GM18867 (cell line): ENCODE data around the gene SLC22A31.
"Not testable (repeated sequence)": the region's sequence is repeated elsewhere in the genome, so short reads cannot be mapped to it uniquely, and the experiment has no call there.

Experiments used
- ATAC-seq: cut with Tn5 transposase; IDR thresholded peaks from one replicate; pipeline ENCODE4 v1.9.1; 2021; ENCODE audit warnings: mild to moderate bottlenecking, moderate library complexity; ENCODE audit not compliant: unreplicated experiment

The SLC22A31 gene

DNA sequence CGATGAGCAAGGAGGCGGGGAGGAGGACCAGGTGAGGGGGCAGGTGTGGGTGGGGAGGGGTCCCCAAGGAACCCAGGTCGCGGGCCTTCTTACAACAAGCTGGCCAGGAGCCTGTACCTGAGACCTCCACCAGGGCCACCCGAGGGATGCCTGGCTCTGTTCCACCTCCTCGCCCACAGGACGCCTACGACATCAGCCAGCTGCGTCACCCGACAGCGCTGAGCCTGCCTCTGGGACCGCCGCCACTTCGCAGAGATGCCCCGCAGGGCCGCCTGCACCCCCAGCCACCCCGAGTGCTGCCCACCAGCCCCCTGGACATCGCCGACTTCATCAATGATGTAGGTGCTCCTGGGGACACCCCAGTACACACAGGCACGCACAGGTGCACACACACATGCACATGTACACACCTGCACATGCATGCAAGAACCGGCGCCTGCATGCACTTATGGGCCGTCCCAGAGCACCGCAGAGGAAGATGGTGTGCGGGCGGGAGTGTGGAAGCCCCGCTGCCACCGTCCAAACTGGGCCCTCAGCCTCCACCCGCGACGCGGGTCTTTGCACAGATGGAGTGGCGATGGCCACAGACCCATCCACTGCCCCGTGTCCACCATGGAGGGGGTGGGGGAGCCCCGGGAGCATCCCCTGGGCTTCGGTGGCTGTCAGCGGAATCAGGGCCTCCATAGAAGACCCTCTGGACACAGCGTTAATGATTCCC is 6.6 kb downstream of the SLC22A31 start:
- ATAC-seq, result no peak

DNA sequence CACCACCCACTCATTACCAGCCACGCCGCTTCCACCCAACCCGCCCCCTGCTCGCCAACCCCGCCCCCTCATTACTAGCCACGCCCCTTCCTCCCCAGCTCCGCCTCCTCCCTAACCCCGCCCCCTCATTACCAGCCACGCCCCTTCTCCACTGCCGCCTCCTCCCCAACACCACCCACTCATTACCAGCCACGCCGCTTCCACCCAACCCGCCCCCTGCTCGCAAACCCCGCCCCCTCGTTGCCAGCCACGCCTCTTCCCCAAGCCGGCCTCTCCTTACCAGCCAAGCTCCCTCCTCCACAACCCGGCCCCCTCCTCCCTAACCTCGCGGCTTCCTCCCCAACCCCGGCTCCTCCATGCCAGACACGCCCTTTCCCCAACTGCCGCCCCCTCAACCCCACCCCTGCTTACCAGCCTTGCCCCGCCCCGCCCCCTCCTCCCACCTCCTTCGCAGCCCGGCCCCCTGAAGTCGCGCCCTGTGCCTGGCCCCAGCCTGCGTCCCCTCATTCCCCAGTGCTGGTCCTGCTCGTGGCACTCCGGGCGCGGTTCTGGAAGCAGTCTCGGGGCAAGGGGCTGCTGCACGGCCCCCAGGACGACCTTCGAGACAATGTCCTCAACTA is 7.3 kb downstream of the SLC22A31 start:
- ATAC-seq, result no peak

DNA sequence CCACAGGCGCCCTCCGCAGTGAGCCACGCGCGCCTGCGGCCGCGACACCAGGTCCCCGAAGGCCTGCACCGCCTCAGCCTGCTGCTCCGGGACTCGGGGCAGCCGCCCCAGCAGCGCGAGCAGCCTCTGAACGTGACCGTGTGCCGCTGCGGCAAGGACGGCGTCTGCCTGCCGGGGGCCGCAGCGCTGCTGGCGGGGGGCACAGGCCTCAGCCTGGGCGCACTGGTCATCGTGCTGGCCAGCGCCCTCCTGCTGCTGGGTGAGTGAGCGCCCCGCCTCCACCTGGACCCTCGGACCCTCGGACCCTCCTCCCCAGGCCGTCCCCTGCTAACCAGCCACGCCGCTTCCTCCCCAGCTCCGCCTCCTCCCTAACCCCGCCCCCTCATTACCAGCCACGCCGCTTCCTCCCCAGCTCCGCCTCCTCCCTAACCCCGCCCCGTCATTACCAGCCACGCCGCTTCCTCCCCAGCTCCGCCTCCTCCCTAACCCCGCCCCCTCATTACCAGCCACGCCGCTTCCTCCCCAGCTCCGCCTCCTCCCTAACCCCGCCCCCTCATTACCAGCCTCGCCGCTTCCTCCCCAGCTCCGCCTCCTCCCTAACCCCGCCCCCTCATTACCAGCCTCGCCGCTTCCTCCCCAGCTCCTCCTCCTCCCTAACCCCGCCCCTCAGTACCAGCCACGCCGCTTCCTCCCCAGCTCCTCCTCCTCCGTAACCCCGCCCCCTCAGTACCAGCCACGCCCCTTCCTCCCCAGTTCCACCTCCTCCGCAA is 8.0 kb downstream of the SLC22A31 start:
- ATAC-seq, result peak; percentile 40

DNA sequence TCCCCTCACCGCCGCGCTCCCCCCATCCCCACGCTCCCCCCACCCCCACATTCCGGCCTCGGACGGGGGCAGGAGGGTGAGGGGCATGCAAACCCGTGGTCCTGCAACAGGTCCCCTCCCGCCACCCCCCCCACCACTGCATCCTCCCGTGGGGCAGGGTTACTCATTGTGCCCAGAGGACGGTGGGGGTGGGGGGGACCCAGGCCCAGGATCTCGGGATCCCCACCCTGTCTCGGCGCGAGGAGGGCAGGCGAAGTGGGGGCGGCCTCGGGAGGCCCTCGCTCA is 8.5 kb downstream of the SLC22A31 start:
- no peak for ATAC-seq

DNA sequence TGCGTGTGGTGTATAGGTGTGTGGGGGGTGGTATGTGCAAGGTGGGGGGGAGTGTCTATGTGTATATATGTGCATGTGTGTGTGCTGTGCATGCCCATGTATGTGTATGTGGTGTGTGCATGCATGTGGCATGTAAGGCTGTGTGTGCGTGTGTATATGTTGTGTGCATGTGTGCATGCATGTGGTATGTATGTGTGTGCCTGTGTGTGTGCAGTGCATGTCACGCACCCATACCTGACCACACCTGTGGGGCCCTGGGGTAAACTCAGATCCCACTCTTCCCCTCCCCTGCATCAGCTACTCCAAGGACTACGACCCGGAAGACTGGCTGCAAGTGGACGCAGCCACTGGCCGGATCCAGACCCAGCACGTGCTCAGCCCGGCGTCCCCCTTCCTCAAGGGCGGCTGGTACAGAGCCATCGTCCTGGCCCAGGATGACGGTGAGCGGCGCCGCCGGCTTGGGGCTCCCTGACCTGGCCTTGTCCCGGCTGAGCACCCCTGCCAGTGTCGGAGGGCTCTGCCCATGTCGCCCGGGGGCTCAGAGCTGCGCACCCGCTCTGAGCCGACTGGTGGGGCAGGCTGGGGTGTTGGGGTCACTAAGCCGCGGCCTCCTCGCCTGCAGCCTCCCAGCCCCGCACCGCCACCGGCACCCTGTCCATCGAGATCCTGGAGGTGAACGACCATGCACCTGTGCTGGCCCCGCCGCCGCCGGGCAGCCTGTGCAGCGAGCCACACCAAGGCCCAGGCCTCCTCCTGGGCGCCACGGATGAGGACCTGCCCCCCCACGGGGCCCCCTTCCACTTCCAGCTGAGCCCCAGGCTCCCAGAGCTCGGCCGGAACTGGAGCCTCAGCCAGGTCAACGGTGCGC is 9.1 kb downstream of the SLC22A31 start:
- ATAC-seq, result no peak

DNA sequence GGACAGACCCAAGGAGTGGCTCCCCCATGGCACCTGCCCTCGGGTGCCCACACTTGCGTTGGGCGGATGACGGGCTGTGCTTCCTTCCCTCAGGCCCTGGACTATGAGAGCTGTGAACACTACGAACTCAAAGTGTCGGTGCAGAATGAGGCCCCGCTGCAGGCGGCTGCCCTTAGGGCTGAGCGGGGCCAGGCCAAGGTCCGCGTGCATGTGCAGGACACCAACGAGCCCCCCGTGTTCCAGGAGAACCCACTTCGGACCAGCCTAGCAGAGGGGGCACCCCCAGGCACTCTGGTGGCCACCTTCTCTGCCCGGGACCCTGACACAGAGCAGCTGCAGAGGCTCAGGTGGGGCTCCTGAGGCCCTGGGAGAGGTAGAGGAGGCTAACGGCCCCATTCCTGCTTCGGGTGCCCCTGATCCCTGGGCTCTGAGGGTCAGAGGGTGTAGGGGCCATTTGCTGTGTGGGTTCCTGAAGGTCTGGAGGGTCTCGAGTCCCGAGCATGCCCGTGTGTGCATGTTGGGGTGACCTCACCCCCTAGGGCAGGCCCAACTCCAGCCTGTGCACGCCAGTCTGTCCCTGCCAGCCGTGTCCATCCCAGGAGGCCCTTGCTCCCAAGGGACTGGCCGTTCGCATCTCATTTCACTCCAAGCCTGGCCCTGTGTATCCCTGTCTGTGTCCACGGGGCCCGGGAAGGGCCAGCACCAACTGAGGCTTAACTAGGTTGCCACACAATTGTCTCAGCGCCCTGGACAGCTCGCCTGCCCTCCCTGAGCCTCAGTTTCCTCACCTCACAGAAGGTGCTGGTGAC is 10.0 kb downstream of the SLC22A31 start:
- ATAC-seq, result no peak

DNA sequence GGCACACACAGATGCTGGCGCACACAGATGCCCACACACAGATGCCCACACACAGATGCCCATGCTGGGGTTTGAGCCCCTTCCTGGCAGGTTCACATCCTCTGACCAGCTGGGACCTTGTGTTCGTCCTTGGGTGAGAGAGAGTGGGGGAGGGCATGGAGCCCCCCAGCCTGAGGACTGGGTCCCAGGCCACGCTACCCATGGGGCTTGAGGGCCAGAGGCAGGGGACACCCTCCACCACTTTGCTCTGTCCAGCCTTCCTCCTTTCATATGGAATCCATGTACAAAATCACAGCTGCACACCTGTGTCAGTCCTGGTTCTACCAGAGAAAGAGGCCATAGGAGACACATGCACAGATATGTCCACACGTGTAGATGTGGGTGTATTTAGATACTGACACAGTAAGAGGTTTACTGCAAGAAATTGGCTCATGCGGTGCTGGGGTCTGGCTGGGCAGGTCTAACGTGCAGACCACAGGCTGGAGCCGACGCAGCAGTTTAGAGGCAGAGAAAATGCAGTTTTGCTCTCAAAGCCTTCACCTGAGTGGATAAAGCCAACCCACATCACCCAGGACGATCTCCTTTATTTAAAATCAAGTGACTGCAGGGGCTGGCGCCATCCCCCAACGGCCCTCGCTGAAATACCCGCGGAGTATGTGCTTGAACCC is 10.8 kb downstream of the SLC22A31 start:
- ATAC-seq, result no peak

DNA sequence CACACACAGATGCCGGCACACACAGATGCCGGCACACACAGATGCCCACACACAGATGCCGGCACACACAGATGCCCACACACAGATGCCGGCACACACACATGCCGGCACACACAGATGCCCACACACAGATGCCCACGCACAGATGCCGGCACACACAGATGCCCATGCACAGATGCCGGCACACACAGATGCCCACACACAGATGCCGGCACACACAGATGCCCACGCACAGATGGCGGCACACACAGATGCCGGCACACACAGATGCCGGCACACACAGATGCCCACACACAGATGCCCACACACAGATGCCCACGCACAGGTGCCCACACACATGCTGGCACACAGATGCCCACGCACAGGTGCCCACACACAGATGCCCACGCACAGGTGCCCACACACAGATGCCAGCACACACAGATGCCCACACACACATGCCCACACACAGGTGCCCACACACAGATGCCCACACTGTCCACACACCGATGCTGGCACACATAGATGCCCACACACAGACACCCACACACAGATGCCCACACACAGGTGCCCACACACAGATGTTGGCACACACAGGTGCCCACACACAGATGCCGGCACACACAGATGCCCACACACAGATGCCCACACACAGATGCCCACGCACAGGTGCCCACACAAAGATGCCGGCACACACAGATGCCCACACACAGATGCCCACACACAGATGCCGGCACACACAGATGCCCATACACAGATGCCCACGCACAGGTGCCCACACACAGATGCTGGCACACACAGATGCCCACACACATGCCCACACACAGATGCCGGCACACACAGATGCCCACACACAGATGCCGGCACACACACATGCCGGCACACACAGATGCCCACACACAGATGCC is 11.6 kb downstream of the SLC22A31 start:
- not testable (repeated sequence) for ATAC-seq

DNA sequence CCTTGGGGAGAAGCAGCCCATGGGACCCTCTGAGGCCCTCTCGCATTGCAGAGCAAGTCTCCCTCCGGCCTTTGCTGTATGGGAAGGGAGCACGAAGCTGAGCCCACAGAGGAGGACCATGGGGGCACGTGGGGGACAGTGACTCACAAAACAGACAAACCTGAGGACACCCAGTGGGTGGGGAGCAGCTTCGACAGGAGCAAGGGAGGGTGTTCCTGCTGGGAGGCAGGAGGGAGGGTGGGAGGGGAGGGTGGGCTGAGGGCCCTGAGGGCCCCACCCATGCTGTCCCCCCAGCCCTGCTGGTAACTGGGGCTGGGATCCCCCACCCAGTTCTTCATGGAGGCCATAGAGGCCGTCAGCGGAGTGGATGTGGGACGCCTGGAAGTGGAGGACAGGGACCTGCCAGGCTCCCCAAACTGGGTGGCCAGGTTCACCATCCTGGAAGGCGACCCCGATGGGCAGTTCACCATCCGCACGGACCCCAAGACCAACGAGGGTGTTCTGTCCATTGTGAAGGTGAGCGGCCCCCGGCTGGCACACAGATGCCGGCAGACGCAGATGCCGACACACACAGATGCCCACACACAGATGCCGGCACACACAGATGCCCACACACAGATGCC is 12.5 kb downstream of the SLC22A31 start:
- no peak for ATAC-seq

DNA sequence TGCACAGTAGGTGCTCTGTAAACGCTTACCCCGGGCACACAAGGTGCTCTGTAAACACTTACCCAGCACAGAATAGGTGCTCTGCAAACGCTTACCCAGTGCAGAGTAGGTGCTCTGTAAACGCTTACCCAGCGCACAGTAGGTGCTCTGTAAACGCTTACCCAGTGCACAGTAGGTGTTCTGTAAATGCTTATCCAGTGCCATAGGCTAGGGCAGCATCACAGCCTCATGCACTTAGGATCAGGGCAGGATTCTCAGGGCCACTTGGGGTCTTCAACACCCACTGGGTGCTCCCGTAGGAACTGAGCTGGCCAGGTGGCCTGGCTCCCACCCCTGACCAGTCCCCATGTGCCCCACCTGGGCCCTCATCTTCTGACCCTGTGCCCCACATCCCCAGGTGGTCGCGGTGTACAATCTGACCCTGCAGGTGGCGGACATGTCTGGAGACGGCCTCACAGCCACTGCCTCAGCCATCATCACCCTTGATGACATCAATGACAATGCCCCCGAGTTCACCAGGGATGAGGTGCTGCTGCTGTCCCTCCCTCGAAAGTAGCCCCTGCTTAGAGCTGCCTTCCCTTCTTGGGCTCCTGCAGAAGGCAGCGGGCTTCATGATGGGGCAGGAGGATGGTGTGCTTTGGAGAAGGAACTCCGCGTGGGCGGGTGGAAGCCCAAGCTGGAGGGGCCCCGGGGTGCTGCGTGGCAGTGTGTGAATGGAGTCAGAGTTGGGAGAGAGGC is 13.1 kb downstream of the SLC22A31 start:
- ATAC-seq, result no peak

DNA sequence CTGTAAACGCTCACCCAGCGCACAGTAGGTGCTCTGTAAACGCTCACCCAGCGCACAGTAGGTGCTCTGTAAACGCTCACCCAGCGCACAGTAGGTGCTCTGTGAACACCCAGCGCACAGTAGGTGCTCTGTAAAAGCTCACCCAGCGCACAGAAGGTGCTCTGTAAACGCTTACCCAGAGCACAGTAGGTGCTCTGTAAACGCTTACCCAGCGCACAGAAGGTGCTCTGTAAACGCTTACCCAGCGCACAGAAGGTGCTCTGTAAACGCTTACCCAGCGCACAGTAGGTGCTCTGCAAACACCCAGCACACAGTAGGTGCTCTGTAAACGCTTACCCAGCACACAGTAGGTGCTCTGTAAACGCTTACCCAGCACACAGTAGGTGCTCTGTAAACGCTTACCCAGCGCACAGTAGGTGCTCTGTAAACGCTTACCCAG is 13.7 kb downstream of the SLC22A31 start:
- not testable (repeated sequence) for ATAC-seq

DNA sequence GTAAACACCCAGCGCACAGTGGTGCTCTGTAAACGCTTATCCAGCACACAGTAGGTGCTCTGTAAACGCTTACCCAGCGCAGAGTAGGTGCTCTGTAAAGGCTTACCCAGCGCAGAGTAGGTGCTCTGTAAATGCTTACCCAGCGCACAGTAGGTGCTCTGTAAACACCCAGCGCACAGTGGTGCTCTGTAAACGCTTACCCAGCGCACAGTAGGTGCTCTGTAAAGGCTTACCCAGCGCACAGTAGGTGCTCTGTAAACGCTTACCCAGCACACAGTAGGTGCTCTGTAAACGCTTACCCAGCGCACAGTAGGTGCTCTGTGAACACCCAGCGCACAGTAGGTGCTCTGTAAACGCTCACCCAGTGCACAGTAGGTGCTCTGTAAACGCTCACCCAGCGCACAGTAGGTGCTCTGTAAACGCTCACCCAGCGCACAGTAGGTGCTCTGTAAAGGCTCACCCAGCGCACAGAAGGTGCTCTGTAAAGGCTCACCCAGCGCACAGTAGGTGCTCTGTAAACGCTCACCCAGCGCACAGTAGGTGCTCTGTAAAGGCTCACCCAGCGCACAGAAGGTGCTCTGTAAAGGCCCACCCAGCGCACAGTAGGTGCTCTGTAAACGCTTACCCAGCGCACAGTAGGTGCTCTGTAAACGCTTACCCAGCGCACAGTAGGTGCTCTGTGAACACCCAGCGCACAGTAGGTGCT is 14.3 kb downstream of the SLC22A31 start:
- ATAC-seq, result not testable (repeated sequence)

DNA sequence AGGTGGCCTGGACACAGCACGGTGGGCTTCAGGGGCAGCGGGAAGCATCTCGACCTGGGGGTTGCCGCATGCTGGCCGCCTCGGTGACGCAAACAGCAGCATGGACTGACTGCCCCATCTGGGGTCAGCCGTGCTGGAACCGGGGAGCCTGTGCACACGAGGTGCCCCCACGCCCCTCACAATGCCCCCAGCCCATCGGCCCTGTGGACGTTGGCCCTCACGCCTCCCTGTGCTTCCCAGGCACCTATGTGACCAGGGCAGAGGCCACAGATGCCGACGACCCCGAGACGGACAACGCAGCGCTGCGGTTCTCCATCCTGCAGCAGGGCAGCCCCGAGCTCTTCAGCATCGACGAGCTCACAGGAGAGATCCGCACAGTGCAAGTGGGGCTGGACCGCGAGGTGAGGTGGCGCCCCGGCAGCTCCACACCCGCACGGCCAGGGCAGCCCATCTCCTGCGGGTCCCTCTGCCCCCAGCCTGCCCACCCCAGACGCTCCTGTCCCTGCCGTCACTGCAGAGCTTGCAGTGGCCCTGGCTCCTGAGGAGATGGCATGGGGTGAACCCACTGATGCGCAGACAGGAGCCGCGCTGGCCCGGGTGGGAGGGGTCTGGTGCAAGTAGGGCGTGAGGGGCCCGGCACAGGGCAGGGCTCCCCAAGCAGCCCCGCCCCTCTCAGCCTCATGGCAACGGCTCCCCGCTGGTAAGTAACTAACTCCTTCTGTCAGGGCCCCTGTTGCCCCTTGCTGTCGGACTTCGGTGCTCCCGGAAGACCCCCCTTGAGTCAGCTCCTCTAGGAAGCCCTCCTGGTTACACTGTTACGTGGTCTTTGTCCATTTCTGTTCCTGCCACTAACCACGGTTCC is 15.2 kb downstream of the SLC22A31 start:
- no peak for ATAC-seq

DNA sequence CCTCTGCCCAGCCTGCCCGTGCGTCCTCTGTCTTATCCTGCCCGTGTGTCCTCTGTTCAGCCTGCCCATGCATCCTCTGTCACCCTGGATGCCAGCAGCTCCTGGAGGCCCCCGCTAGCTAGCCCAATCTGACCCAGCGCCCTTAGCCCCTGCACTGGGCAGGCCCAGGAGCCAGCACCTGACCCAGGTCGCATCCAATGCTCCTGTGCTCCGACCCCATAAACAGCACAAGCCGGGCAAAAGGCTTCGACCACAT is 15.7 kb downstream of the SLC22A31 start:
- no peak for ATAC-seq

DNA sequence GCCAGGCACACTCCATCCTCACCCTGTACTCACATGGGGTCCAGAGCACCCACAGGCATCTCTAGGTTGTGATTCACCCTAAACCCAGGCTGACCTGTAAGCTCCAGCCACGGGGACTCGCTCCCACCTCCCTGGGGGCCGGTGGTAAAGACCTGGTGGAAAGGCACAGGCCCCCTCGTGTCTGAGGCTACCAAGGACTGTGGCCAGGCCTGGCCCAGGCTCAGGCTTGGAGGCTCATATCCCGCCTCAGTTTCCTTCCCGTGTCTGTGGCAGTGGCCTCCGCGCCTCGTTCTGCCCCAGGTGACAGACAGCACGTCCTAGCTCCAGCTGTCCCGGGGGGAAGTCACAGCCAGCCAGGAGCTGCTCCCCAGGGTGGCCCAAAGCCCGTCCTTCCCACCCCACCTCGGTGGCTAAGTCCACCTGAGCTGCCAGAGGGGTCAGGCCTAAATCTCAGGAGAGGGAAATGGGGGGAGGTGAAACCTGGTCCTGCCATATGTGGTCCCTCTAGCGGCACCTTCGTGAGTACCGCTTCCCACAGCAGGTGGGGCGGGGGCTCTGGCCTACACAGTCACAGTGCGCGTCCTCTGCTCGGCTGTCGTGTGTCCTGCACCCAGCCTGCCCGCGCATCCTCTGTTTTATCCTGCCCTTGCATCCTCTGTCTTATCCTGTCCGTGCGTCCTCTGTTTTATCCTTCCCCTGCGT is 16.2 kb downstream of the SLC22A31 start:
- no peak for ATAC-seq

DNA sequence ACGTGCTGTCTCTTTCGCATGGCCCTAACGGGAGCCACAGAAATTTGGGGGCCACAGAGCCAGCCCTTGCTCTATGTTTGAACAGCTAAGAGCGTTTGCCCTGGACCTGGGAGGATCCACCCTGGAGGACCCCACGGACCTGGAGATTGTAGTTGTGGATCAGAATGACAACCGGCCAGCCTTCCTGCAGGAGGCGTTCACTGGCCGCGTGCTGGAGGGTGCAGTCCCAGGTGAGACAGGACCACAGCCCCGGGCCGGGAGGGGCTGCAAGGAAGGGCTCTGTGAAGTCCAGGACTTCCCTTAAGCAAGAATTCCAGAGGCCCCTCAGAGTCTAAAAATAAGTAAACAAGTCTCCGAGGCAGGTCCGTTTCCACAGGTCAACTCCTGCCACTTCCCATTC is 16.9 kb downstream of the SLC22A31 start:
- ATAC-seq, result no peak
